Neural crest cell (in vitro differentiated cells): ENCODE results near the gene PRPH2. TPM values are rescaled to one million over a fixed set of nuclear protein-coding genes. Genes with fewer than 3 reads are reported as not detected.
"Not testable (repeated sequence)": the region's sequence is repeated elsewhere in the genome, so short reads cannot be mapped to it uniquely, and the experiment has no call there.

Experiments
- DNase-seq: peaks from one replicate; pipeline ENCODE4 v3.0.0; 2021; ENCODE audit warnings: low read depth, mixed read lengths, low spot score
- H3K27ac Mint-ChIP-seq: one replicate; pipeline ENCODE4 v1.8.0; 2021; ENCODE audit warnings: mild to moderate bottlenecking, mixed read lengths; ENCODE audit not compliant: unreplicated experiment
- H3K27me3 Mint-ChIP-seq: 2 replicates; pipeline ENCODE4 v1.8.0; 2021; ENCODE audit warnings: low read depth, mild to moderate bottlenecking, mixed read lengths
- H3K36me3 Mint-ChIP-seq: 2 replicates; pipeline ENCODE4 v1.8.0; 2021; ENCODE audit warnings: low read depth, mild to moderate bottlenecking, mixed read lengths
- H3K4me1 Mint-ChIP-seq: 2 replicates; pipeline ENCODE4 v1.8.0; 2021; ENCODE audit warnings: mixed read lengths
- H3K4me3 Mint-ChIP-seq: one replicate; pipeline ENCODE4 v1.8.0; 2021; ENCODE audit warnings: mild to moderate bottlenecking, mixed read lengths
- H3K9me3 Mint-ChIP-seq: 2 replicates; pipeline ENCODE4 v1.8.0; 2021; ENCODE audit warnings: mixed read lengths
- total RNA-seq: library from RNA; stranded (reverse); gene quantifications from 2 replicates; pipeline ENCODE4 v1.2.1, GENCODE V29; 2021
- TF ChIP-seq, protein P1 (sequence below): fragments of 200-600 bp; sonication (generic); conservative IDR thresholded peaks from 2 replicates; pipeline ENCODE4 v1.5.0; 2021; ENCODE audit warnings: antibody characterized with exemption, mild to moderate bottlenecking

The PRPH2 gene
- total RNA-seq, 1 donor from 2014 or later: not detected

DNA sequence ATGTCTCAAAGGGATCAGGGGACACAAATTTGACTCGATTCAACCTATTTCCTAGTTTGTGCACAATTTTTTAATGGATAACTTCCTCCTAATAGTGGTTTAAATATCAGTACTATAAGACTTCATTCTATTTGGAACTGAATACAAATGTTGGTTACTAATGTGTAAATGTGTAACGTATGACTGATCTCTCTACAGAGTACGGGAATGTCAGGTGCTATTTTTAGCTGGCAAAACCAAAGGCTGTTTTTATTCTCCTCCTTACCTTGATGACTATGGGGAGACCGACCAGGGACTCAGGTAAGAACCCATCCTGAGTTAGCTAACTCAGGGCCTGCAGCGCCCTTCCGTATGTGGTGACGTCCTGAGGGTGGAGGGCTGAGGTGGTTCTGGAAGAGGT is 33.0 kb downstream of the PRPH2 start:
- no peak for DNase-seq
- H3K27me3 Mint-ChIP-seq: no peaks in the 10 kb centered on the region
- TF ChIP-seq, protein P1, sequence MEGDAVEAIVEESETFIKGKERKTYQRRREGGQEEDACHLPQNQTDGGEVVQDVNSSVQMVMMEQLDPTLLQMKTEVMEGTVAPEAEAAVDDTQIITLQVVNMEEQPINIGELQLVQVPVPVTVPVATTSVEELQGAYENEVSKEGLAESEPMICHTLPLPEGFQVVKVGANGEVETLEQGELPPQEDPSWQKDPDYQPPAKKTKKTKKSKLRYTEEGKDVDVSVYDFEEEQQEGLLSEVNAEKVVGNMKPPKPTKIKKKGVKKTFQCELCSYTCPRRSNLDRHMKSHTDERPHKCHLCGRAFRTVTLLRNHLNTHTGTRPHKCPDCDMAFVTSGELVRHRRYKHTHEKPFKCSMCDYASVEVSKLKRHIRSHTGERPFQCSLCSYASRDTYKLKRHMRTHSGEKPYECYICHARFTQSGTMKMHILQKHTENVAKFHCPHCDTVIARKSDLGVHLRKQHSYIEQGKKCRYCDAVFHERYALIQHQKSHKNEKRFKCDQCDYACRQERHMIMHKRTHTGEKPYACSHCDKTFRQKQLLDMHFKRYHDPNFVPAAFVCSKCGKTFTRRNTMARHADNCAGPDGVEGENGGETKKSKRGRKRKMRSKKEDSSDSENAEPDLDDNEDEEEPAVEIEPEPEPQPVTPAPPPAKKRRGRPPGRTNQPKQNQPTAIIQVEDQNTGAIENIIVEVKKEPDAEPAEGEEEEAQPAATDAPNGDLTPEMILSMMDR: no peak
- no peak overlapping the region for H3K27ac Mint-ChIP-seq
- no peaks in the 10 kb centered on the region for H3K9me3 Mint-ChIP-seq
- no peaks in the 10 kb centered on the region for H3K4me1 Mint-ChIP-seq
- no peak overlapping the region for H3K4me3 Mint-ChIP-seq
- H3K36me3 Mint-ChIP-seq: peaks cover 29% of the 10 kb centered on the region

DNA sequence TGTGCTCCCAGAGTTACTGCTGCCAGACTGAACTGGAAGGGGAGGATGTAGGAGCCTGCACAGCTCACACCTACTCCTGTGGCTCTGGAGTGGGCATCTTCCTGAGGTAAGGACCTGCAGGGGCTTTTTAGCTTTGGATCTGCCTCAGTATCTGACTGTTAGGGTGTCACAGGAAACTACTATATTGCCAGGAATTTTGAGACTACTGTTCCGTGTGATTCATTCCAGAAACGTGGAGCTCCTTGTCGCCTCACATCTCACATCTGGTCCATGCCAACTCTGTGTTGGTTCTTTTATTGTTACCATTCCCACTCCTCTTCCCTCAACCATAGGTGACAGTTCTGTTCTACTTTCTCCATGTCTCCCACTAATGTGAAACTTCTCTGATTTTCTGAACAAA is 34.1 kb downstream of the PRPH2 start:
- H3K4me1 Mint-ChIP-seq: no peaks in the 10 kb centered on the region
- H3K36me3 Mint-ChIP-seq: peaks cover 33% of the 10 kb centered on the region
- H3K4me3 Mint-ChIP-seq: no peak overlapping the region
- H3K9me3 Mint-ChIP-seq: no peaks in the 10 kb centered on the region
- H3K27me3 Mint-ChIP-seq: no peaks in the 10 kb centered on the region
- DNase-seq: no peak
- TF ChIP-seq, protein P1: no peak
- H3K27ac Mint-ChIP-seq: no peak overlapping the region

- no peaks in the 10 kb centered on the region for H3K9me3 Mint-ChIP-seq
- no peak overlapping the region for H3K4me3 Mint-ChIP-seq
- peaks cover 13% of the 10 kb centered on the region for H3K36me3 Mint-ChIP-seq
- H3K27ac Mint-ChIP-seq: no peak overlapping the region
- no peaks in the 10 kb centered on the region for H3K27me3 Mint-ChIP-seq
- H3K4me1 Mint-ChIP-seq: no peaks in the 10 kb centered on the region
- TF ChIP-seq, protein P1: no peak
- no peak for DNase-seq
These were observed 43.0 kb downstream of the PRPH2 start for GRCh38 chr6:42679358-42679757.

GRCh38 chr6:42674780-42675179 is 47.6 kb downstream of the PRPH2 start:
- Mint-ChIP-seq H3K36me3 (peaks cover 4% of the 10 kb centered on the region), H3K4me3 (no peak overlapping the region), H3K9me3 (no peaks in the 10 kb centered on the region), H3K27me3 (no peaks in the 10 kb centered on the region), H3K4me1 (no peaks in the 10 kb centered on the region), H3K27ac (no peak overlapping the region)
- TF ChIP-seq, protein P1: no peak
- DNase-seq: no peak

DNA sequence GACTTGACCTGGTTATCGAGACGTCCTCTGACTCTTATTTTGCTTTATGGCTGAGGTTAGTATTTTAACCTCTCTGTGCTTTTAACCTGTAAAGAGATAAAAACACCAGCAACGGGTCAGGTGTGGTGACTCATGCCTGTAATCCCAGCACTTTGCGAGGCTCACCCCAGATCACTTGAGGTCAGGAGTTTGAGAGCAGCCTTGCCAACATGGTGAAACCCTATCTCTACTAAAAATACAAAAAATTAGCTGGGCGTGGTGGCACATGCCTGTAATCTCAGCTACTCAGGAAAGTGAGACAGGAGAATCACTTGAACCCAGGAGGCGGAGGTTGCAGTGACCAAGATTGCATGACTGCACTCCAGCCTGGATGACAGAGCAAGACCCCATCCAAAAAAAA is 48.0 kb downstream of the PRPH2 start:
- H3K4me1 Mint-ChIP-seq, H3K36me3 Mint-ChIP-seq, H3K27ac Mint-ChIP-seq, H3K9me3 Mint-ChIP-seq, DNase-seq, H3K27me3 Mint-ChIP-seq, H3K4me3 Mint-ChIP-seq: not testable (repeated sequence)

GRCh38 chr6:42664718-42665117 is 57.7 kb downstream of the PRPH2 start:
- H3K4me1 Mint-ChIP-seq: no peaks in the 10 kb centered on the region
- H3K27me3 Mint-ChIP-seq: no peaks in the 10 kb centered on the region
- DNase-seq: no peak
- H3K27ac Mint-ChIP-seq: no peak overlapping the region
- no peak overlapping the region for H3K4me3 Mint-ChIP-seq
- no peaks in the 10 kb centered on the region for H3K36me3 Mint-ChIP-seq
- H3K9me3 Mint-ChIP-seq: no peaks in the 10 kb centered on the region
- TF ChIP-seq, protein P1: no peak
